GDM1 (cell line): ENCODE measurements around the gene SLC6A8.
"Not testable (repeated sequence)": the region's sequence is repeated elsewhere in the genome, so short reads cannot be mapped to it uniquely, and the experiment has no call there.

ENCODE experiments used
- DNase-seq: peaks from one replicate; lab custom pipeline; 2025; lab: John Stamatoyannopoulos, UW

SLC6A8 gene

DNA sequence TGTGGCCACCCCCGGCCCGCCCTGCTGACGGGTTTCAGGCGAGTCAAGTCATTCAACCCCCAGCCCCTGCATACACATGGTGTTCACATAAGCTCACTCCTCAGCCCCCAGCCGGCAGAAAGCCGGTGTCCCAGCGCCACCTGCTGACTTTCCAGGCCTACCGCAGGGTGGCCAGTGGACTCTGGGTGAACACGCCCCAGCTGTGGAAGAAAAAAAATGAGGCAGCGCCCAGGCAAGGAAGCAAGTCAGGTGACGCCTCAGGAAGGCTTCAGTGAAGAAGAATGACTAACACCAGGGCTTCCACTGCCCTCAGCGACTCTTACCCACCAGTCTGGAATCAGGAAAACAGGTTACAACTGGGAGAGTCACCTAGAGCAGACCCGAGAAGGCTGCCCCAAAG, 20.7 kb downstream of the SLC6A8 start:
- peak; percentile 48 for DNase-seq

DNA sequence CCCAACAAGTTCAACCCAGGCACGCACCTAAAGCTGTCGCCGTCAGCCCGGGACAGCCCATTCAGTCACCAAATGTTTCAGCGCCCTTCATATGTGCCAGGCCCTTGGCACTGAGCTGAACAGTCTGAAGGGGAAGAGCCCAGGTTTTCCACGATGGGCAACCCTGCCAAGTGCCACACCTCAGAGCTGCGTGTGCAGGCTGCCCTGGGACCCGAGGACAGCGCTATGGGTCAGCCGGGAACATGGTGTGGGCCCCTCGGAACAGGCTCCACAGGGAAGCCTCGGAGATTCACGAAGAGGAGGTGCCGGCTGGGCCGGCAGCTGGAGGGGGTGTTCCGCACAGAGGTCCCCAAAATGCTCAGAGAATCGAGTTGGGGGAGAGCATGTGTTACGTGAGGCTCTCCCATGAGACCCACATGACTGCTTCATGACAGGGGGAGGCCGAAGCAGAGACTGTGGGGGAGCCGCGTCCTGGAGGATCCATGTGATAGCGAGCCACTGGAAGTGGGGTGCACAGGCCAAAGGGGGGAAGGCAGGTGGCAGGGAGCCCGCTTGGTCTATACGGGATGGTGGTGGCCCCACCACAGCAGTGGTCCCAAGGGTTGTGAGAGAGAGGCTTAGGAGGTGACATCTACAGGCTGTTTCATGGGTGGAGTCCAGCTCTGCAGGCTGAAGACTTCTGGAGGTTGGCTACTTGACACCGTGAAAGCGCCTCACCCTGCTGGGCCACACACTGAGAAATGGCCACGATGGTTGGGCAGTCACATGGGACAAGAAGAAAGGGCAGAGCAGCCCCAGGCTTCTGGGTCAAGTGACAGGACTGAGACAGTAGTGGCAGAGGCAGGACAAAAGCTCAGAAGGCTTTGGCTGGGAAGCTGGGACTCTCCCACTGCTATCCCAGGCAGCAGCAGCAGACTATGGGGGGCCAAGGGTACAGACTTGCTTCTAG, 22.3 kb downstream of the SLC6A8 start:
- DNase-seq, result no peak

DNA sequence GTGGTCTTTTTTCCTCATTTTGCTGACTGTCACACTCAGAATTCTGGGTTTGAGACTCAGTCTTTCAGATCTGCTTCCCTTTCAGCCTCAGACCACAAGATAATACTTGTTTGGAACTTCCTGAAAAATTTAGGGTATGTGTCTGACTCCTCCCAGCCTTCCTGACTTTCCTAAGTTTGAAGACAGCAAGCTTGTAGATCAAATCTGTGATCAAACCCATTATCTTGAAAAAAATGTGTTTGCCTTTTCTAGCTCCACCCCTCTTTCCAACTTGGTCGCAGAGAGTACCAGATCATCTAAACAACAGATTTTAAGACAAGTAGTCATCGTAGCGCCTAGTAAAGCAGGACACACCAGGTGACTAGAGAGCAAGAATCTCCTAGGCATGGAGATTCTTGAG, 26.5 kb downstream of the SLC6A8 start:
- no peak for DNase-seq

DNA sequence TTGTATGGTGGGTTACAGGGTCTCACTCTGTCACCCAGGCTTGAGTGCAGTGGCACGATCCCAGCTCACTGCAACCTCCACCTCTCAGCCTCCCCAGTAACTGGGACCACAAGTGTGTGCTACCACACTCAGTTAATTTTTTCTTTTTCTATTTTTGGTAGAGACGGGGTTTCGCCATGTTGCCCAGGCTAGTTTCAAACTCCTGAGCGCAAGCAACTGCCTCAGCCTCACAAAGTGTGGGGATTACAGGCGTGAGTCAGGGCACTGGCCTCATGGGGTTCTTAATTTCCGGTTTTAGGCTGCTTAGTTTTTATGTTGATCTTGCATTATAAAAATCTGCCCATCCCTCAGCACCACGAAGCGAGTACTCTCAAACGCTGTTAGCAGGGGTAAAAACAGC, 29.7 kb downstream of the SLC6A8 start:
- DNase-seq, result no peak

DNA sequence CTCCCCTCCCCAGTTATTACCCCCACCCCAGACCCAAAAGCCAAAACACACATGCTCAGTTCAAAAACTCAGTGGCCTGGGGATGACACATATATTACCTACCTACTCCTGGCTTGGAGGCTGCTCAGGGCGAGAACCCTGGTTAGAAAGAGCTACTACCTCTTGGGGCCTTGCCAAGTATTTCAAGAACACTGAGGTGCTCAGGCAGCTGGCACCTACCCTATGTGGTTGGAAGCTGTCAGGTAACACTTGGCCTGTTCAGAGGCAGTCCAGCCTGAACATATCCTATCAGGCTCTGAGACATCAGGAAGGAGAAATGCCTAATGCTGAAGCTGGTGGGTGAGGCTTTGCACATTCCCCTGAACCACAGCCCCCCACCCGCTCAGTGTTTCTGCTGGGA, 31.5 kb downstream of the SLC6A8 start:
- DNase-seq, result no peak

DNA sequence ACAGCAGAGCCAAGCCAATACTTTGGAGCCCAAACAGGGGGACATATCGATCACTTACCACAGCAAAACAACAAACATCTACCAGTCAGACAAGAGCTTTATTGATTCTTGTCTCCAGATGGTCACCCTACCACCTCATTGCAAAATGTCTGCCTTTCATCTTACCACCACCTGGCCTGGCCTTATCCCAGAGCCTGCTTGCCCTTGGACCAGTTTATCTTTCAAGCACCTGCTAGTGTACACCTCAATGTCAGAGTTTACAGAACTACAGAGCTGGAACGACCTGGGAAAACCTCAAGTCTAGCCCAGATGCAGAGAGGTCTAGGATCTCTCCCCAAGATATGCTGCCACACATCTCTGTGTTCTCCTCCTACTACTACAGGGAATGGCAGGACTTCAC, 32.0 kb downstream of the SLC6A8 start:
- DNase-seq, result no peak

DNA sequence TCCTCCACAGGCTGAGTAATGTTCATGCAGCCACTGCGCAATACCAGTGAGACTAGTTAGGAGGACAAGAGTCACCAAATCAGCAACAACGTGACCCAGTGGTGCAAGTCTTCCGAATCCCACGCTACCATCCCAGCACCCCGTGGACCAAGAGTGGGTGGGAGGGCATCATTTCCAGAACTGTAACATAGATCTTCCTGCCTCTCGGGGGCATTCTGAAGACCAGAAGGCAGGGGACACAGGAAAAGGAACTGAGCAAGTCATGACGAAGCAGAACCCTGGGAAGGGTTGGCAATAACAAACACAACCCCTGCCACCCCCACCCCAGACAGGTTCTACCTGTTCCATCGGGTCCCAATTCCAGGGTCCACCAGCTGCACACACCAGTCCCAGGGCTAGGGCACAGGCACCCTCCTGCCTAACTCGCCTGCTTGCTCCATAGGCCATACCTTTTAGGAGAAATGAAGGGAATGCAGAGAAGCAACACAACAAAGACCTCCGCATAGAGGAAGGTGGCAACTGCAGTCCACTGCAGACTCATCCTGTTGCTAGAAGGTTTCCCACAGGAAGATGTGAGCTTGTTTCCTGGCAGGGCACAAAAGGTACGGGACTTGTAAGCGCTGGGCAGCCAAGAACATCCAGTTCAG, 35.1 kb downstream of the SLC6A8 start:
- DNase-seq, result no peak

DNA sequence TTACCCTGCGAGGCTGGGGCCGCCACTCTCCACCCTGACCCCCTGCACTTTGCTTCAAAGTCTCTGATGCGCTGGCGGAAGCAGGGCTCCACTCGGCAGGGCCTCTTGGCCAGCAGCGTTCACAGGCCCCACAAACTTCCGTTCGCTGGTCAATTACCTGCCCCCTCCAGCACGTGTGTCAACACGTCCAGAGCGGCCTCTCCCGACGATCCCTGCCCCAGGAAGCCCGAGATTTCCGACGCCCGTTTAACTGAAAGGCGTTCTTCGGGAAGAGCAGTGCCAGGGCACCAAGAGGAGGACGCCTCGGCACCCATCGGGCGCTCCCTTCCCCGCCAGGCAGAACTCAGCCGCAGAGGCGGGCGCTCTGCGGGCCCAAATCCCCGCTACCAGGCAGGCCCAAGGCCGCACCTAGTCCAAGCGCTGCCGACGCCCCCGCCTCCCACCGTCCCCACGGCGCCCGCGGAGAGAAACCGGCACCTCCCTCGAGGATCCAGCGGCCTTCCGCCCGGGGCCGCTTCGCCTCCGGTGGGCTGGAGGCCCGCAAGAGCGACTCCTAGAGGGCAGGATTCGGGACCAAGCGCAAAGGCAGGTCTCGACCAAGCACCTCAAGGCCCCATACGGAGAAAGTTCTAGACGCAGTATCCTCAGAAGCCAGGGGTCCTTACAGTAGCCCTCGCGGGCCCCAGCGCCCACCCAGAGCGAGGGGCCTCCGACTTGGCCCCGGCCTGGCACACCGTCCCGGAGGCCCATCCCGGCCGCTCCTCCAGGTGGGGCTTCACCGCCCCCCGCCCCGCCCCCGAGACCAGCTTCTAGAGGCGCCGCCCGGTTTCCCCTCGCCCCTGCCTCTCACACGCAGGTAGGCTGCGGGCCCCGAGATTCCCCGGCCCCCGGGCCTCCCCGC, 35.9 kb downstream of the SLC6A8 start:
- no peak for DNase-seq

DNA sequence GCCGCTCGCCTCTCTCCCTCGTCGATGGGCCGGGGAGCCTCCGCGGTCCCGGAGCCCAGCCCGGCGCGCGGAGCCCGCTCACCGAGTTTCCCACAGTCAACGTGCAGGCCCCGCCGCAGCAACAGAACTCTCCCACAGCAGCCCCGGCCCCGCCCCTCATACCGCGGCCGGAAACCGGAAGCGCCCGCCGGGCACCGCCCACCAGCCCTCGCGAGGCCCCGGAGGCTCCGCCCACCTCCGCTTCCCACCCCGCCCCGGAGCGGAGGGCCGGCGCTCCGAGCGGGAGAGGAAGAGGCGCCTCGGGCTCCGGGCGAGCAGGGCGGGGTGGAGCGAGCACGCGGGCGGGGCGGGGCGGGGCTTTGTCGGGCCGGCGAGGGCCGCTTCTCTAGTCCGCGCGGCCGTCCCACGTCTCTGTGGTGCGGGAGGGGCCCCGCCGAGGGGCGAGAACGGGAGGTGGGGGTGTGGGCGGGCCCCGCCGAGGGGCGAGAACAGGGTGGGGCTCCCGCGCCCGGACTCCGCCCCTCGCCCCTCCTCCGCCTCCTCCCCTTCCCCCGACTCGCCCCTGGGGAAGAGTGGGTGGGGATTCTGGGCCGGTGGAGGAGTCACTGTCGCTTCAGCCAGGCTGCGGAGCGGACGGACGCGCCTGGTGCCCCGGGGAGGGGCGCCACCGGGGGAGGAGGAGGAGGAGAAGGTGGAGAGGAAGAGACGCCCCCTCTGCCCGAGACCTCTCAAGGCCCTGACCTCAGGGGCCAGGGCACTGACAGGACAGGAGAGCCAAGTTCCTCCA, 36.7 kb downstream of the SLC6A8 start, which contains the start of the genes ABCD1 and BCAP31:
Gene ABCD1, plus strand, starts transcription at position 605 of the 787 bp plus-strand sequence. CDS start 411 bp downstream, outside the sequence.
Gene BCAP31, minus strand, starts transcription at position 136 of the 787 bp plus-strand sequence. CDS start 1,143 bp downstream, outside the sequence.
- DNase-seq, result peak; percentile 88

DNA sequence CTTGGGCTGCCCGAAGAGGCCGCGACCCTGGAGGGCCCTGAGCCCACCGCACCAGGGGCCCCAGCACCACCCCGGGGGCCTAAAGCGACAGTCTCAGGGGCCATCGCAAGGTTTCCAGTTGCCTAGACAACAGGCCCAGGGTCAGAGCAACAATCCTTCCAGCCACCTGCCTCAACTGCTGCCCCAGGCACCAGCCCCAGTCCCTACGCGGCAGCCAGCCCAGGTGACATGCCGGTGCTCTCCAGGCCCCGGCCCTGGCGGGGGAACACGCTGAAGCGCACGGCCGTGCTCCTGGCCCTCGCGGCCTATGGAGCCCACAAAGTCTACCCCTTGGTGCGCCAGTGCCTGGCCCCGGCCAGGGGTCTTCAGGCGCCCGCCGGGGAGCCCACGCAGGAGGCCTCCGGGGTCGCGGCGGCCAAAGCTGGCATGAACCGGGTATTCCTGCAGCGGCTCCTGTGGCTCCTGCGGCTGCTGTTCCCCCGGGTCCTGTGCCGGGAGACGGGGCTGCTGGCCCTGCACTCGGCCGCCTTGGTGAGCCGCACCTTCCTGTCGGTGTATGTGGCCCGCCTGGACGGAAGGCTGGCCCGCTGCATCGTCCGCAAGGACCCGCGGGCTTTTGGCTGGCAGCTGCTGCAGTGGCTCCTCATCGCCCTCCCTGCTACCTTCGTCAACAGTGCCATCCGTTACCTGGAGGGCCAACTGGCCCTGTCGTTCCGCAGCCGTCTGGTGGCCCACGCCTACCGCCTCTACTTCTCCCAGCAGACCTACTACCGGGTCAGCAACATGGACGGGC, 37.5 kb downstream of the SLC6A8 start:
- no peak for DNase-seq

DNA sequence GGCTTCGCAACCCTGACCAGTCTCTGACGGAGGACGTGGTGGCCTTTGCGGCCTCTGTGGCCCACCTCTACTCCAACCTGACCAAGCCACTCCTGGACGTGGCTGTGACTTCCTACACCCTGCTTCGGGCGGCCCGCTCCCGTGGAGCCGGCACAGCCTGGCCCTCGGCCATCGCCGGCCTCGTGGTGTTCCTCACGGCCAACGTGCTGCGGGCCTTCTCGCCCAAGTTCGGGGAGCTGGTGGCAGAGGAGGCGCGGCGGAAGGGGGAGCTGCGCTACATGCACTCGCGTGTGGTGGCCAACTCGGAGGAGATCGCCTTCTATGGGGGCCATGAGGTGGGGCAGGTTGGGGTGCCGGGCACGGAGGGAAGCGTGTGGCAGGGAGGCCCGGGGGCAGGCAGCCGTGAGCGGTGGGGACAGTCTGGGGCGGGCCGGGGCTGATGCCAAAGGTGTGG, 38.1 kb downstream of the SLC6A8 start:
- DNase-seq, result no peak

DNA sequence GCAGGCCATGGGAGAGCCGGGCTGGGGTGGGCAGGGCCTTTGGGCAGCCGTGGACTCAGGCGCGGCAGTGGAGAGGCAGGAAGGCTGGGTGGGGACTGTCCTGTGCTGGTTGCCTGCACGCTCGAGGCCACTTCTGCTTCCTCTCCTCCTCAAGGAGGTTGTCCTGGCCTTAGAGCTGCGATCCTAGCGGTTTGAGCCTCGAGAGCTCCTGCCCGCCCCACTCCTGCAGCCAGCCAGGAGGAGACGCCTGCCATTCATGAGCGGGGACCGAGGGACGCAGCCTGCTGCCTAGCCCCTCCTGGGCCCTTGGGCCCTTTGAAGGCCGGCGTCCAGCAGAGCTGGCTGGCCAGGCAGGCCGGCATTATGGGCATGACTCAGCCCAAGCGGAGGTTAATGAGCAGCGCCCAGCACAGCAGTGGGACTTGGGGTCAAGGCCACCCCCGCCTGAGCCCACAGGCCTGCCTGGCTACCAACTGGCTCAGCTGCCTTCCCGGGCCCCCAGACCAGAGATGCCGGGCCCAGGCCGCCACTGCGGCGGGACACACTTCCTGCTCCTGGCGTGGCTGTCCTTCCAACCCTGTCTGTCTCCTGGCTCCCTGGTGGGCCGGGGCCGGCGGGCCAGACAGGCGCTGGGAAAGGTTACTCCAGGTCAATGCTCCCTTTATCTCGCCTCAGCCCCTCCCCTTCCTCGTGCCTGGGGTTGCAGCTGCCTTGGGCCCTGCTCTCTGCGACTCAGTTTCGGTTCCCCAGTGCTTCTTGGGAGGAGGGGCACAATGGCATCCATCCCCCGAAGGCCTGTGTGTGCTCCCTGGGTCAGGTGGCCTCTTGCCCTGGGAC, 38.8 kb downstream of the SLC6A8 start:
- no peak for DNase-seq

DNA sequence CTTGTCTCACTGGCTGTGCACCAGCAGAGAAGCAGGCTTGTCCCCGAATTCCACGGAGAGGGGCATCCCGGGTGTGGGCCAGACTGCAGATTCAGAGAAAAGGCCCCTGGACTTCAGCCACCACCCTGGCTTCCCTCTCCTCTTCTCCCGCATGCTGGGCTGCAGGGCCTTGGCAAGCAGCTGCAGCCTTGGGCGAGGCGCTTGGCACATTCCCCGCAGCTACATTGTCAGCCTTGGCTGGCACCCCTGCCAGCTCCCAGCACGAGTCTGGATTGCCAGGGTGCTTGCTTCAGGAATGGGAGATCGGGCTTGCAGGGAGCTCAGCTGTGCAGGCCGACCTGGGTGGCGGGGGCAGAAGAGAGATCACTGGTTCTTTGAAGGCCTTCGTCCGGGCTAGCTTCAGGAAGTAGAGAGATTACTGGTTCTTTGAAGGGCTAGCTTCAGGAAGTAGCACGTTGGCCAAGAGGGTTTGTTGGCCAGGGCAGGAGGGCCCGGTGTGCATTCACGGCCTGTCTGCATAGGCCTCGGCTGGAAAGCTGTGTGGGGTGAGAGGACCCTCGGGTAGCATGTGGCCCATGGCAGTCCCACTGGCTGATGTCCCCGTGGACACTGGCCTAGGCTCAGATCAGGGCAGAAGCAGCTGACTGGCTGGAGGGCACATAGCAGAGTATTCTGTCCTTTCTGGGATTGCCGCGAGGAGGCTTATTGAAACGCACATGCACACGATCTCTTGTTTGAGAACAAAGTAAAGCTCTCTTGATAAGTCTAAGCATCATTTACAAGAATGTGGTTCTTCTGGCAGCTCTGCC, 39.6 kb downstream of the SLC6A8 start:
- no peak for DNase-seq

DNA sequence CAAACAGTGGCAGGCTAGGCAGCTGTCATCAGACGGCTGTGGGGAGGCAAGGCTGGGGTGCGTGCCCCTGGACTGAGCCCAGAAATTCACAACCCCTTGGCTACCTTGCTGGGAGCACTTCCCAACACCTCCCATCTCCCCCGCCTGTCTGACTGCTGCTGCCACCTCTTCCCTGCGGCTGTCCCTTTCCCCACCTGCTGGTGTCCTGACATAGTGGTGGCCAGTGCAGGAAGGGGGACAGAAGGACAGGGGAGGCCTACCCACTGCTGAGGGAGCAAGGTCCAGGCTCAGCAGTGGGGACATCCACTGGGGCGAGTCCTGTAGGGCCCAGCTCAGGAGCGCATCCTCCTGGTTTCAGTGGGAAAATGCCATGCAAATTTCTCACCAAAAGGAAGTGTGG, 40.4 kb downstream of the SLC6A8 start:
- no peak for DNase-seq

DNA sequence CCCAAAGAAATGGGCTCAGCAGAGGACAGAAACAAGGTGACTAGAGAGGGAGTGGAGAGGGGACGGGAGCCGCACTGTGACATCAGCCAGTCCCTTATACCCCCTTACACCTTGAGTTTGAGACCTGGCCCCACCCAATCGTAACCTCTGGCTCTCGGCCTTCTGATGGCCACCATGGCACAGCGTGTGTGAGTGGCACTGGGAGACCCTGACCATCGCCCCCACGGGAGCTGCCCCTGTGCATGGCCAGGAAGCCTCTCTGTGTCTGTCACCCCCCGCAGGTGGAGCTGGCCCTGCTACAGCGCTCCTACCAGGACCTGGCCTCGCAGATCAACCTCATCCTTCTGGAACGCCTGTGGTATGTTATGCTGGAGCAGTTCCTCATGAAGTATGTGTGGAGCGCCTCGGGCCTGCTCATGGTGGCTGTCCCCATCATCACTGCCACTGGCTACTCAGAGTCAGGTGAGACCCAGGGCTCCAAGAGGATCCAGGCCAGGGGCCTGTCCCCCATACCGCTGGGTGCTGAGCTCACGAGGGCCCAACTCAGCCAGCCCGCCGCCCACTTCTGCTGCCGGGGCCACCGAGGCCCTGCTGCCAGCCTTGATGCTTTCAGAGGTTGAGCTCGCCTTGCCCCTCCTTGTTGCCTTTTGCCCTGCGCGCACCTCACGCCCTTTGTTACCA, 41.4 kb downstream of the SLC6A8 start:
- no peak for DNase-seq

DNA sequence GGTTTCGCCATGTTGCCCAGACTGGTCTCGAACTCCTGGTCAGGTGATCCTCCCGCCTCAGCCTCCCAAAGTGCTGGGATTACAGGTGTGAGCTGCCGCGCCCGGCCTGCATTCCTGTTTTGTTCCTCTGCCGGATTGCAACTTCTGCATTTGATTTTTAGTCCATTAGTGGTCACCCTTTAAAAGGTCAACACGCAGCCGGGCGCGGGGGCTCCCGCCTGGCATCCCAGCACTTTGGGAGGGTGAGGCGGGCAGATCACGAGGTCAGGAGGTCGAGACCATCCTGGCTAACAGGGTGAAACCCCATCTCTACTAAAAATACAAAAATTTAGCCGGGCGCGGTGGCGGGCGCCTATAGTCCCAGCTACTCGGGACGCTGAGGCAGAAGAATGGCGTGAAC, 42.4 kb downstream of the SLC6A8 start:
- not testable (repeated sequence) for DNase-seq

DNA sequence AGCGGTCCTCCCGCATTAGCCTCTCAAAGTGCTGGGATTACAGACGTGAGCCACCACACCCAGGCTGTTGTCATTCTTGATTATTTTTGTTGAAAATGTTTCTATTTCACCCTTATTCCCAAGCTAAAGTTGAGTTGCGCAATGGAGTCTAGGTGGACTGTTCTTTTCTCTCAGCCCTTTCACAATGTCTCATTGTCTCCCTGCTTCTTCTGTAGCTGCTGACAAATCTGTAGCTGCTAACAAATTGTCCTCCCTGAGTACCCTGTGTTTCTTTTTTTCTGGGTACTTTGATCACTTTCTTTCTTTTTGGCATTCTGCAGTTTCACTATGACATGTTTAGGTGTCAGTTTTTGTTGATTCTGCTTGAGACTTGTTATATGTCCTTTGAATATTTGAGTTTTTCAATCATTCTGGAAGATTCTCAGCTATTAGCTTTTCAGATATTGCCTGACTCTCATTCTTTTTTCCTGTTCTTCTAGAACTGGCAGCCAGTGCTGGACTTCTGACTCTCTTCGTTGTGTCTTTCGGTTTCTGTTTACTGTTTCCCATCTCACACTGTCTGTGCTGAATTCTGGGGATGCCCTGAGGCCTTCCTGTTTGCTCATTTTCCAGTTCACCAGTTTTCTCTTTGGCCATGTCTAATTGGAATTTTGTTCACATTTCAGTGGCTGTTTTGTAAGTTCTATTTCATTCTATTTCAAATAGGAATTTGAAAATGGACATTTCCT, 43.6 kb downstream of the SLC6A8 start:
- DNase-seq, result no peak
